SIG-M5 (cell line): ENCODE measurements around the gene ELAVL1.
"Not testable (repeated sequence)": the region's sequence is repeated elsewhere in the genome, so short reads cannot be mapped to it uniquely, and the experiment has no call there.

Source experiments
- DNase-seq: peaks from one replicate; lab custom pipeline; 2025; lab: John Stamatoyannopoulos, UW

The ELAVL1 gene

DNA sequence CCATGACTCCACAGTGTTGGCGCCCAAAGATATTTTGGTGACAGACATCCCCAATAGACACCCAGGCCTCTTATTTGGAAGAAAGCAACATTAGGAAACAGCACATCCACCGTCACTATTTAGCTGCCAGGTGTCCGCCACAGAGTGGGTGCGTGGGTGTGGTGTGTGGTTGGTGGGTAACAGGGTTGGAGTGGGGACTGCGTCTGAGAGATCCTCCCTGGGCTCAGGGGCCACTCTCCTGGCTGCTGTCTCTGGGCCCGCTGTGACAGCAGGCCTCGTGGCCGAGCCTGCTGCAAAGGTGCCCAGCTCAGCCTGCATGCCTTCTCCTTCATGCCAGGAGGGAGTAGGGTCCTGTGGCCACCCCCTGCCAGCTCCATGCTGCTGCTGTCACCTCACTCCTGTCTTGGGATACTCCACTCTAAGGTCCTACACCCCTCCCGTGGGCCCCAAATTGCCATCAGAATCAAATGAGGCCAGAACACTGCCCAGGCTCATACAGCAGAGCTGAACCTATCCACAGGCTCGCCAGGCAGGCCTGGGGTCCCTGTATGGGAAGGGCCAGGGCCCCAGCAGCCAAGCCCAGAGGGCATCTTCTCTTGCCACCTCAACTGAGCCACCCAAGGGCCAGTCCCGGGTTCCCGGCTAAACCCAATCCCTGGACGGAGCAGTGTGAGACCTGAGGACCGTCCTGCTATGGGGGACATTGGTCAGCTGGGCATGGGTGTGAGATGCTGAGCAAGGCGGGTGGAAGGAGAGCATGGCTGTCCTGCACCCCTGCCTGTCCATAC lies 37.2 kb downstream of the ELAVL1 start:
- DNase-seq = no peak

DNA sequence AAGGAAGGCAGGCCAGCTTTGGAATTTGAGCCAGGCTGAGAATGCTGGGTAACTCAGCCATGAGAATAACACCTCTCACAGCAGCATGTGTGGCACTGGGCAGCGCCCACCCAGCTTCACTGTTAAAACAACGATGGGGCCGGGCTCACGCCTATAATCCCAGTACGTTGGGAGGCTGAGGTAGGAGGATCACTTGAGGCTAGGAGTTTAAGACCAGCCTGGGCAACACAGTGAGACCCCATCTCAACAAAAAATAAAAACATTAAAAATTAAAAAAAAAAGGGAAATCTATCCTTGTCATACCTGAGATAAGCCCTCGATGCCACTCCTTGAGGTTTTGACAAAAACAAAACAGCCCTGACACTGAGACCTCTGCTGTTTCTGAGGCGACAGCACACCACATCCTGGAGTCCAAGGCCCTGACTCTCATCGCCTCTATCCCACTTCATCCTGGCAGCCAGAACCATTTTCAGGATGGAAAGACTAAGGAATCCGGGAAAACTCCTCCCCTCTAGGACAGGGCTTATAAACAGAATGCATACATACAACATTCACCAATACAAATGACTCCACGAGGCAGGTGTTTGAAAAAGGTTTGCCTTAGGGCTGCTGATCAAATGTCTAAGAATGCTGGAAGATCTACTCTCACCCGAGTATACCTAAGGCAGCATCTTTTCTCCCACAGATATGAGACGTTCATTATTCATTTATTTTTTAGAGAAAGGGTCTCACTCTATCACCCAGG lies 39.3 kb downstream of the ELAVL1 start:
- no peak for DNase-seq

DNA sequence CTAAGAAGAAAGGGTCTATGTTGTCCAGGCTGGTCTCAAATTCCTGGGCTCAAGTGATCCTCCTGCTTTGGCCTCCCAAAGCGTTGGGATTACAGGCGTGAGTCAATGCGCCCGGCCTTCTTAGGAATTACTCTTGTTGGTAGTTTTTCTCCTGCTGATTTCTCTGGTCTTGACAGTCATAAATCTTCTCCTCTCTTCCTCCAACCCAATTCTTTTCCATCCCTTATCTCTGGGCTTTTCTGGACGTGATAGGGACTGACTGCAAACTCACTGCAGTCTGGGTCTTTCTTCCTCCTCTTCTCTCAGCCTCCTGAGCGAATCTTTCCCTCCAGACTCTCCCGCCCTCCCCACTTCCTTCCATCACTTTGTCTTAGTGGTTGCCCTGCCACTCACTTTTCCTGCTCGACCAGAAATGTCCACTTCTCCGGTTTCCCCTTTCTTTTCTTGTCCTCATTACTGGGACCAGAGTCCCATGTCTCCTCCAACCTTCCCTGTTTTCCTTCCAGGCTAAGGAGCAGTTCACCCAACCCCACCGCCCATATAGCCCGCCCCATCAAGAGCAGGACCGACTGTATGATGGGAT lies 40.1 kb downstream of the ELAVL1 start:
- DNase-seq = no peak

DNA sequence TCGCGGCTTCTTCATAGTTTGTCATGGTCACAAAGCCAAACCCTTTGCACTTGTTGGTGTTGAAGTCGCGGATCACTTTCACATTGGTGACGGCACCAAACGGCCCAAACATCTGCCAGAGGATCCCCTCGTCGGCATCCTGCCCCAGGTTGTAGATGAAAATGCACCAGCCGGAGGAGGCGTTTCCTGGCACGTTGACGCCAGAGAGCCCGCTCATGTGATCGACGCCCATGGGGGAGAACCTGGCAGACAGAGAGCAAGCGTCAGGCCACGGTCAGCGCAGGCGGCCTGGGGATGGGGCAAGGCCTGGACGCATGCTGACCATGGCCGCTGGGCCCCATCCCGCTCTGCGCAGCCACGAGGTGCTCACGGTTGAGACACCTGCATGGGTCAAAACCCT lies 41.9 kb downstream of the ELAVL1 start:
- DNase-seq = no peak

- DNase-seq = no peak
Observed at GRCh38 chr19:7962644-7963268, 42.7 kb downstream of the ELAVL1 start.

DNA sequence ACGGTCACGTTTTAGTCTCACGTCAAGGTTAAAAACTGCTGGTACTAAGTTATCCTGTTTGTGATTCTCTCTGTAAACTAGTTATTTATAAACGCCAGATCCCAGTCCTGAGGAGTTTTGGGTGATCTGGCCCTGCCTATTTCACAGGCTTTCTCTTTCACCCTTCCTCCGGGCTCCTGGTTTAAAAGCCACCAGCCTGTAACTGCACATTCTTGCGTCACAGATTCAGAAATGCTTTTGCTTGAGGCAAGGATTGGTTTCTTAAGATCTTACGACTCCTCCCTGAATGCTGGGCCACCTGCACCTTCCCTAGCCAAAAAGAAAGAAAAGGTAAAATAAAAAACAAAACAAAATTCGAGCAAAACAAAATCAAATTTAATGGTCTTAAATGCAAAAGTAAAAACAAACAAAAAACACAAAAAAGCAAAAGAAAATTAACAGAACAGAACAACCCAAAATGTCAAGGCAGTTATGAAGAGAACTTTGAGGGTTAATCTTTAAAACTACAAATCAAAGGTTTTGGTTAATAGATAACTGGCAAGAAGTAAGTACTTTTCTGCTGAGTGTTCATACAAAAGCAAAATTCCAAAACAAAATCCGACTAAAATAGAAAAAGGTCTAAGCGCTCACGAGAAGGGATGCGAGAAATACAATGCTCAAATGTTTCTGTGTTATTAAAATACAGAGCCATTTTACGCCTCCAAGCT lies 43.4 kb downstream of the ELAVL1 start:
- no peak for DNase-seq

- DNase-seq = not testable (repeated sequence)
Observed at GRCh38 chr19:7961082-7961481, 44.4 kb downstream of the ELAVL1 start.

GRCh38 chr19:7959211-7959610 lies 46.2 kb downstream of the ELAVL1 start:
- DNase-seq = no peak

DNA sequence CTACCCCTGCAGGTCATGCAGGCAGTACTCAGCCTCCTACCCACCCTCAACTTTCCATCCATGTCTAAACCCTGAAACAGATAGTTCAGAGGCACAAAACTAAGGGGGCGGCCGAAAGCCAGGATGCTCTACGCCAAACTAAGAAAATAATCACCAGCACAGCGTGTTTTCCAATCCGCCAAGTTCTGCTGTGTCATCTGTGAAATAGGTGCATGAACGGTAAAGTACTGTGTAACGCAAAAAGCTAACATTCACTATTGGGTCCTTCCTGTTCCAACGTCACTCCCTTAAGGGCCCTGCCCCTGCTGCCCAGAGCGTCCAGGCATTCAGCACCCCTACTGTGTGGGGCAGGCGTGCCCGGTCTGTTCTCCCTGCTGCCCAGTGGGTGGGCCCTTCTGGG lies 49.7 kb downstream of the ELAVL1 start:
- no peak for DNase-seq

- DNase-seq = no peak
Observed at GRCh38 chr19:7953576-7953975, 51.9 kb downstream of the ELAVL1 start.

- DNase-seq = no peak
Observed at GRCh38 chr19:7953060-7953459, 52.4 kb downstream of the ELAVL1 start.

GRCh38 chr19:7947939-7948338 lies 57.5 kb downstream of the ELAVL1 start:
- no peak for DNase-seq

- peak; percentile 34 for DNase-seq
Observed at GRCh38 chr19:7944177-7944761, 61.2 kb downstream of the ELAVL1 start.

- DNase-seq = peak; percentile 93
Observed at GRCh38 chr19:7943444-7944176, 61.8 kb downstream of the ELAVL1 start, which contains the start of gene TIMM44. TIMM44 (minus strand) TSS chr19:7943666; CDS start chr19:7943651, 15 bp downstream.

DNA sequence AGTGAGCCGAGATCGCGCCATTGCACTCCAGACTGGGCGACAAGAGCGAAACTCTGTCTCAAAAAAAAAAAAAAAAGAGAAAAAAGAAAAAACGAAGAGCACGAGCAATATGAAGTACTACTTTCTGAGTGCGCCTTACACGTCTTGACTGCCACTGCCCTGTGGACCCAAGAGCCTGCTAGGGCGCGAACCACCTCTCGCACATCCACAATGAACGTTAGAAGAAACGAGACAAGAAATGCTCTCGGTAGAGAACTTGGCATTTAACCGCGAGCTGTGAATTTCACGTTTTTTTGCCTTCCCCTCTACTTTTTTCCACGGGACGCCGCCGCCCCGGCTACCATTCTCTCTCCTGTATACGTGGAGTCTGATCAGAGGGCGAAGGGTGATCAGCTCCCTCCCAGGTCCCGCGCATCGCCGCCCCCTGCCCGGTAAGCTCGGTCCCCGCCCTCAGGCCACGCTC lies 62.4 kb downstream of the ELAVL1 start:
- no peak for DNase-seq

DNA sequence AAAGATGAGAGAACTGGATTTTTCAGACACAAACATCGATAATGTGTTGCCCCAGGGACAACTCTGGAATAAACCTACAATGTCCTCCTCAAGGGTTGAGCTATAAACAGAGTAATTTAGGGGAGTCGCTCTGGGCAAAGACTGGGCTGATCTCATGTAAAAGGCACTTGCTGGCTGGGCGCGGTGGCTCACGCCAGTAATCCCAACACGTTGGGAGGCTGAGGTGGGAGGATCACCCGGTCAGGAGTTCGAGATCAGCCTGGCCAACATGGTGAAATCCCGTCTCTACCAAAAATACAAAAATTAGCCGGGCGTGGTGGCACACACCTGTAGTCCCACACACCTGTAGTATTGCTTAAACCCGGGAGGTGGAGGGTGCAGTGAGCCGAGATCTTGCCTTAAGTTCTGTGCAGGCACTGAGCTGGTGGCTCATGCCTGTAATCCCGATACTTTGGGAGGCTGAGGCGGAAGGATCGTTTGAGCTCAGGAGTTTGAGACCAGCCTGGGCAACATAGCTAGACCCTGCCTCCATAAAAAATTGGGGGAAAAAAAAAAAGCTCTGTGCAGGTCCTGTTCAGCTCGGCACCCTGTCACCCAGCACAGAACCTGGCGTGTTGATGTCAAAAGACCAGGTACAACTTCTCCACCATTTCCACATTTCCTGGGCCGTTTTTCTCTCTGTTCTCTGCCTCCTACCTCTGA lies 63.4 kb downstream of the ELAVL1 start:
- no peak for DNase-seq

GRCh38 chr19:7940841-7941240 lies 64.6 kb downstream of the ELAVL1 start:
- DNase-seq = no peak

DNA sequence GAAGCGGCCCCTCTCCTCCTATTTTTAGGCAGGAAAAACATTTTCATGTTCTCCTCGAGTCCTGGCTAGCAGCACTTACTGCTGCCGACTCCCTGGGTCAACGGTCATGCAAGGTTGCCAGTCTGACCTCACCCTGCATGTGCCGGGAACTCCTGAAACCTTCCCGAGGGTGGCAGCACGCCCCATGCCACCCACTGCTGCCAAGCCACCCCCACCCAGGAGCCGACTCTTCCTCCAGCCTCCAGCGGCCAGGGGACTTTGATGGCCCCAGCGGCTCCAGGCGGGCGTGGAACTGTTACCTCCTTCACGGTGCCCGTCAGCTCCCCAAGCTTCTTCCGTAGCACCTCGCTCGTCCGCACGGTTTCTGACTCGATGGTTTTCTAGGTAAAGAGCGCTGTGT lies 70.7 kb downstream of the ELAVL1 start:
- no peak for DNase-seq

GRCh38 chr19:7933828-7934725 lies 71.4 kb downstream of the ELAVL1 start:
- DNase-seq = no peak
